Measurements from ENCODE around the gene PCDHGA1.

DNA sequence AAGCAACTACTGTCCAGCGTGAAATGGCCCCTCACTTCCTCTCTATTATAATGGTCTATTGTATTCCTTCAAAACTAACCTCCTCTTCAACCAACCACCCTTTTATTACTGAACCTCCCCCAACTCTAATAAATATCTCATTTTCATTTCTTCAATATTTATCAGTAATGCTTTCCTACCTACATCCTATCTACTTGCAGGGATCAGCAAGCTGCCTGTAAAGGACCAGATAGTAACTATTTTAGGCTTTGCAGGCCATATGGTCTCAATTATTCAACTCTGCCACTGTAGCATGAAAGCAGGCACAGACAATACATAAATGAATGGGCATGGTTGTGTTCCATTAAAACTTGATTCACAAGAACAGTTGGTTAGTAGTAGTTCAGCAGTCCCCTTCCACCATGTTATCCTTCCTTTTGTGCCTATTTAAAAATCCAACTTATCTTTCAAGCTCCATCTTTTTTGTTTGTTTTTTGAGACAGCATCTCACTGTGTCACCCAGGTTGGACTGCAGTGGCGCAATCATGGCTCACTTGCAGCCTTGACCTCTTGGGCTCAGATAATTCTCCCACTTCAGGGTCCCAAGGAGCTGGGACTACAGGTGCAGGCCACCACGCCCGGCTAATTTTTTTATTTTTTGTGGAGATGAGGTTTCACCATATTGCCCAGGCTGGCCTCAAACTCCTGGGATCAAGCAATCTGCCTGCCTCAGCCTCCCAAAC is 204.3 kb downstream of the PCDHGA1 start:
- TF ChIP-seq, protein P1, sequence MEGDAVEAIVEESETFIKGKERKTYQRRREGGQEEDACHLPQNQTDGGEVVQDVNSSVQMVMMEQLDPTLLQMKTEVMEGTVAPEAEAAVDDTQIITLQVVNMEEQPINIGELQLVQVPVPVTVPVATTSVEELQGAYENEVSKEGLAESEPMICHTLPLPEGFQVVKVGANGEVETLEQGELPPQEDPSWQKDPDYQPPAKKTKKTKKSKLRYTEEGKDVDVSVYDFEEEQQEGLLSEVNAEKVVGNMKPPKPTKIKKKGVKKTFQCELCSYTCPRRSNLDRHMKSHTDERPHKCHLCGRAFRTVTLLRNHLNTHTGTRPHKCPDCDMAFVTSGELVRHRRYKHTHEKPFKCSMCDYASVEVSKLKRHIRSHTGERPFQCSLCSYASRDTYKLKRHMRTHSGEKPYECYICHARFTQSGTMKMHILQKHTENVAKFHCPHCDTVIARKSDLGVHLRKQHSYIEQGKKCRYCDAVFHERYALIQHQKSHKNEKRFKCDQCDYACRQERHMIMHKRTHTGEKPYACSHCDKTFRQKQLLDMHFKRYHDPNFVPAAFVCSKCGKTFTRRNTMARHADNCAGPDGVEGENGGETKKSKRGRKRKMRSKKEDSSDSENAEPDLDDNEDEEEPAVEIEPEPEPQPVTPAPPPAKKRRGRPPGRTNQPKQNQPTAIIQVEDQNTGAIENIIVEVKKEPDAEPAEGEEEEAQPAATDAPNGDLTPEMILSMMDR (IDR thresholded peaks at IDR 0.05), result no peak
- TF ChIP-seq EZH2 (IDR thresholded peaks at IDR 0.05; ENCODE audit: borderline replicate concordance, insufficient read depth, low read depth, low read length, poor library complexity, severe bottlenecking), result no peak
